ENCODE results near the gene SPEF1. TPM values are rescaled to one million over a fixed set of nuclear protein-coding genes. Genes with fewer than 3 reads are reported as not detected.

The SPEF1 gene
- total RNA-seq: 0.22 TPM in 1 of 2 replicates, not detected in the other

GRCh38 chr20:3781153-3781910 is at the start of gene SPEF1:
Gene SPEF1 (minus strand): TSS chr20:3781448. CDS start chr20:3781287, 161 bp downstream.

GRCh38 chr20:3820048-3820900 is 39.0 kb upstream of the SPEF1 start, which contains the start of gene AP5S1:
Gene AP5S1 (plus strand): TSS chr20:3820547. CDS start chr20:3822118, 1,571 bp downstream.

GRCh38 chr20:3795511-3796468 is 14.5 kb upstream of the SPEF1 start, which contains the start of gene CDC25B:
Gene CDC25B (plus strand): TSS chr20:3796310. CDS start chr20:3796532, 222 bp downstream.

GRCh38 chr20:3786665-3787323 is 5.5 kb upstream of the SPEF1 start, which contains the start of gene CENPB:
Gene CENPB (minus strand): TSS chr20:3786740. CDS start chr20:3786483, 257 bp downstream.

GRCh38 chr20:3767427-3768341 is 13.6 kb downstream of the SPEF1 start, which contains the start of gene ADISSP:
Gene ADISSP (minus strand): TSS chr20:3767753. CDS start chr20:3760100, 7,653 bp downstream.

GRCh38 chr20:3732327-3733118 is 48.7 kb downstream of the SPEF1 start, which contains the start of gene HSPA12B:
Gene HSPA12B (plus strand): TSS chr20:3732685. CDS start chr20:3738675, 5,990 bp downstream.

Other genes starting within 250 kb of the SPEF1 start
- not detected in 2 replicates for gene GFRA4, start 118.0 kb downstream of the SPEF1 start, total RNA-seq
- 2.2 and 3.8 TPM in 2 replicates for gene ADAM33, start 99.4 kb downstream of the SPEF1 start, total RNA-seq
- not detected in 2 replicates for gene SIGLEC1, start 68.8 kb downstream of the SPEF1 start, total RNA-seq
- gene HSPA12B, start 48.8 kb downstream of the SPEF1 start, total RNA-seq: 0.13 and 0.22 TPM in 2 replicates
- 12.5 and 16.2 TPM in 2 replicates for gene ADISSP, start 13.7 kb downstream of the SPEF1 start, total RNA-seq
- 65.9 and 67.7 TPM in 2 replicates for gene CENPB, start 5.3 kb upstream of the SPEF1 start, total RNA-seq
- gene CDC25B, start 14.9 kb upstream of the SPEF1 start, total RNA-seq: 48.6 and 52.5 TPM in 2 replicates
- gene AP5S1, start 39.1 kb upstream of the SPEF1 start, total RNA-seq: 16.9 and 19.9 TPM in 2 replicates
- 30.8 and 31.7 TPM in 2 replicates for gene MAVS, start 65.4 kb upstream of the SPEF1 start, total RNA-seq
- gene PANK2, start 107.9 kb upstream of the SPEF1 start, total RNA-seq: 52.4 and 71.0 TPM in 2 replicates
- gene RNF24, start 234.1 kb upstream of the SPEF1 start, total RNA-seq: 33.0 and 46.3 TPM in 2 replicates